8988T (cell line): ENCODE measurements around the gene ADGB.

Experiments used
- DNase-seq: peaks from one replicate; pipeline ENCODE4 v3.0.0; 2011

ADGB gene

DNA sequence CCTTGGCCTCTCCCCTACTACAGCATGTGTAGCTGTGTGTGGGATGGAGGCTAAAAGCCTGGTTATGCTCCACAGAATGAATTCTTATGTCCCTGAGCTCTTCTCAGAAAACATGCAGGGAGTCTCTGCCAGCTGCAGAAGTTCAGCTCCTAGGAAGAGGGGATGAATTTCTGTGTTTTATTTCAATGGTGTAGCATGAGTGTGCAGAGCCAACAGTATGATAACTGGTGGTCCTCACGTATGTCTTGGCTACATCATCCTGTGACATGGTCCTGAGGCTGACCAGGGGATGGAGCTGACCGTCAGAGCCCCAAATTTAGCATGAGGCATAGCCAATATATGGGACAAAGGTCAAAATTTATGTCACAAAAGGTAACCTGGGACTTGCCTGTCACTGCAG, 266.1 kb downstream of the ADGB start:
- DNase-seq: no peak
